ENCODE measurements around the gene RPL31.

The RPL31 gene

DNA sequence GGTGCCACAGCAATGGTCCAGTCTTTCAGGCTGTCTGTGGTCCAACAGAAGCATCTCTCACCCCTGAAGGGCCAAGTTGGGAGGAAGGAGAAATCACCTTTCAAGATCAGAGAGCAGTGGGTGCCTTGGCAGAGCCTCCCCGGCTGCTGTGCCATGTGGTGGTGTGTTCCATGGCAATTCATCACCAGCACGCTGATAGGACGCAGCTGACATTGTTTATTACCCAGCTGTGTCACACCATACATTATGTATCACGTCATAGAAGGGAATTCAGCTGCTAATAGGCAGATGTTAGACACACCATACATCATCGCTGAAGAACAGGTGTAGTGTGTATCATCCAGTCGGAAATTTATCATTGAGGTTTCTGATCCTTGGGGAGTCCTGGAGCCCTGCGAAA, 29.6 kb upstream of the RPL31 start:
- H3K4me3 ChIP-seq (ENCODE audit: low read depth, low read length), result no peak overlapping the region
- DNase-seq (ENCODE audit: low read depth), result no peak
- TF ChIP-seq CTCF (conservative IDR thresholded peaks at IDR 0.05; ENCODE audit: low read depth, low read length), result no peak

DNA sequence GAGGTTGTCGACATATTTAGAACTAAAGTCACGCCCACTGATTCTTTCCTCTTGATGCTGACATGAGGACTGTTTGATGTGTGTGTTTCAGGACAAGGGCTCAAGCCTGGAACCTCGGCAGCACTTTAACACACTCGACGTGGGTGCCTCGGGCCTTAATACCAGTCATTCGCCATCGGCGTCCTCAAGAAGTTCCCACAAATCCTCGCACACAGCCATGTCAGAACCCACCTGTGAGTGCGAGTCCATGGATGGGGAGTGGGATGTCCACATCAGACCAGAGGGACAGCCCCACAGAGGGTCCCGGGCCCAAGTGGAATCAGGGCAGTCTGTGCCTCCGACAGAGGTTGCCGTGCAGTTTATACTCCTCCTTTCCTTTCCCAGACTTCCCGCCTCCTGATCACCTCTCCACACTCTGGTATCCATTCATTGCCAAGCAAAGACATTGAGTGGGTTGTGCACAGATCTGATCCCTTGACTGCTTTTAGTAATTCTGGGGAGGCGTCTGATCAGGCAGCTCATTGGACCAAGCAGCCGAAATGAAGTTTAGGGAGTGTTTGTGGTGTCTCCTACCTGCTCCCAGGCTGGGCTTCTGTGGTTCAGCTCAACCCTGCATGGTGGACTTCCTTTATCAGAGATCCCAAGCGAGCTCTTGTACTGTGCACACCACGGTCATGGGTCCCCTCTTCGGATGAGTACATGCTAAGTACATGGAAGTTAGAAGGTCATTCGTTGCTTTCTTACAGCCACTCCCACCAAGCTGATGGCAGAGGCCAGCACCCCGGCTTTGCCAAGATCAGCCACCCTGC, 27.2 kb upstream of the RPL31 start:
- no peak overlapping the region for H3K4me3 ChIP-seq (ENCODE audit: low read depth, low read length)
- DNase-seq (ENCODE audit: low read depth), result no peak
- no peak for TF ChIP-seq CTCF (conservative IDR thresholded peaks at IDR 0.05; ENCODE audit: low read depth, low read length)

GRCh38 chr2:100975521-100975785, 26.6 kb upstream of the RPL31 start:
- no peak for TF ChIP-seq CTCF (conservative IDR thresholded peaks at IDR 0.05; ENCODE audit: low read depth, low read length)
- DNase-seq (ENCODE audit: low read depth), result no peak
- H3K4me3 ChIP-seq (ENCODE audit: low read depth, low read length), result no peak overlapping the region

DNA sequence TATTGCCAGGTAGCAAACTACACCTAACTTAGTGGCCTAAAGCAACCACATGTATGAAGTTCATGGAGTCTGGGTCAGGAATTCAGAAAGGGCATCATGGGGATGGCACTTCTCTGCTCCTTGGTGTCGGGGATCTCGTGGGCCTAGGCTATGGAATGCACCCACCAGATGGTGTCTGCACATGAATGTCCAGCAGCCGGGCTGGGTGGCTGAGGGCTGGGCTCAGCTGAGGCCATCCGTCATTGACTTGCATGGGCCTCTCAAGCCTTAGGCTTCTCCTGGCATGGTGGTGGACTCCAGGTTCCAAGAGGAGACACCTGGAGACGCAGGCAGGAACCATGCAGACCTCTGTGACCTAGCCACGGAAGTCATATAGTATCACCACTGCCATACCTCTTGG, 26.0 kb upstream of the RPL31 start:
- H3K4me3 ChIP-seq (ENCODE audit: low read depth, low read length), result no peak overlapping the region
- no peak for TF ChIP-seq CTCF (conservative IDR thresholded peaks at IDR 0.05; ENCODE audit: low read depth, low read length)
- no peak for DNase-seq (ENCODE audit: low read depth)

- no peak for DNase-seq (ENCODE audit: low read depth)
Measured at GRCh38 chr2:100976645-100977391, 25.3 kb upstream of the RPL31 start.

DNA sequence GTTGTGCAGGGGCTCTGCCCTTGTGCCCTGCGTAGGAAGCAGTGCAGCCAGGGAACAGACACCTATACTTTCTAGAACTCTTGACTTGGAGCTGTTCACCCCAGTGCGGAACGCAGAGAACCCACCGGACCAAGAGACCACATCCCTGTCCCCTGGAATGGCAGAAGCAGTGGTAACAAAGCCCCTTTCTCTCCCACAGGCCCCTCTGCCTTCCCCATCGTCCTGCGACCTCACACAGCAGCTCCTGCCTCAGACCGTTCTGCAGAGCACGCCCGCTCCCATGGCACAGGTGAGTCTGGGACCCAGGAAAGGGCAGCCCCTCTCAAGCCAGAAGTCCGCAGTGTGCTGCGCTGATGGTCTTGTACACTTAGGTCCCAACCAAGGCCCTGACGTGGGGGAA, 24.6 kb upstream of the RPL31 start:
- DNase-seq (ENCODE audit: low read depth), result no peak
- no peak for TF ChIP-seq CTCF (conservative IDR thresholded peaks at IDR 0.05; ENCODE audit: low read depth, low read length)
- no peak overlapping the region for H3K4me3 ChIP-seq (ENCODE audit: low read depth, low read length)

More at GRCh38 chr2:100976645-100977391, 25.3 kb upstream of the RPL31 start:
- no peak overlapping the region for H3K4me3 ChIP-seq (ENCODE audit: low read depth, low read length)
- TF ChIP-seq CTCF (conservative IDR thresholded peaks at IDR 0.05; ENCODE audit: low read depth, low read length), result no peak

All from choroid plexus epithelial cell (primary cell).